Spleen (tissue), 11 donors: ENCODE data around the gene TBR1. TPM values are rescaled to one million over a fixed set of nuclear protein-coding genes. Genes with fewer than 3 reads are reported as not detected.

ENCODE experiments used
- DNase-seq: peaks from one replicate; pipeline ENCODE4 v3.0.0-alpha.2; 2020
- H3K27ac ChIP-seq, 8 donors: fragments of 200-600 bp; sonication (generic) in 7 of 8; 1 replicate in 4 of 8; 2 replicates in 4 of 8; pipeline versions ENCODE4 v1.5.0 to v1.8.0; 2016 to 2021; ENCODE audit warnings: inconsistent platforms in 4 of 8, mild to moderate bottlenecking in 4 of 8, moderate library complexity in 1 of 8
- H3K27me3 ChIP-seq, 7 donors: fragments of 200-600 bp; sonication (generic) in 6 of 7; replicated peaks in 1 of 7; 1 replicate in 4 of 7; 2 replicates in 3 of 7; pipeline versions ENCODE4 v1.5.0 to v1.8.0; 2016 to 2021; ENCODE audit warnings: inconsistent platforms in 3 of 7, mild to moderate bottlenecking in 1 of 7
- H3K36me3 ChIP-seq, 6 donors: fragments of 200-600 bp; sonication (generic) in 5 of 6; 1 replicate in 4 of 6; 2 replicates in 2 of 6; pipeline versions ENCODE4 v1.5.0 to v1.8.0; 2016 to 2021; ENCODE audit warnings: inconsistent platforms in 2 of 6
- H3K4me1 ChIP-seq, 6 donors: fragments of 200-600 bp; sonication (generic) in 5 of 6; 1 replicate in 3 of 6; 2 replicates in 3 of 6; pipeline versions ENCODE4 v1.5.0 to v1.8.0; 2016 to 2021; ENCODE audit warnings: inconsistent platforms in 3 of 6
- H3K4me3 ChIP-seq, 8 donors: fragments of 200-600 bp; sonication (generic) in 7 of 8; 1 replicate in 4 of 8; 2 replicates in 4 of 8; pipeline versions ENCODE4 v1.5.0 to v1.8.0; 2016 to 2021; ENCODE audit warnings: inconsistent platforms in 4 of 8, mild to moderate bottlenecking in 4 of 8, moderate library complexity in 2 of 8
- H3K9me3 ChIP-seq, 8 donors: fragments of 200-600 bp; sonication (generic) in 7 of 8; 1 replicate in 4 of 8; 2 replicates in 4 of 8; pipeline versions ENCODE4 v1.5.0 to v1.8.0; 2016 to 2021; ENCODE audit warnings: inconsistent platforms in 4 of 8
- CTCF ChIP-seq, 11 experiments: fragments of 200-600 bp in 7 of 11; fragments of 450-650 bp in 4 of 11; sonication (generic) in 4 of 11; IDR thresholded peaks in 8 of 11; conservative IDR thresholded peaks in 3 of 11; 1 replicate in 7 of 11; 2 replicates in 4 of 11; pipeline versions ENCODE4 v1.4.0 to v1.8.0; 2016 to 2021; ENCODE audit warnings: antibody characterized with exemption in 11 of 11, inconsistent platforms in 4 of 11, mild to moderate bottlenecking in 1 of 11
- POLR2A ChIP-seq, 3 donors: fragments of 450-650 bp; IDR thresholded peaks; one replicate each; pipeline ENCODE4 v1.5.1; 2017; ENCODE audit warnings: antibody characterized with exemption in 3 of 3, mild to moderate bottlenecking in 1 of 3
- POLR2AphosphoS5 ChIP-seq, 3 donors: sonication (generic); formaldehyde crosslinking; IDR thresholded peaks; one replicate each; pipeline ENCODE4 v1.5.1; 2017; ENCODE audit warnings: antibody characterized with exemption in 3 of 3
- WGBS, 5 donors: extraction: QIAGEN DNeasy Blood & Tissue Kit in 3 of 5; methylation state at CpG; one replicate each; pipeline versions ENCODE4 v1.1.5 to v1.1.7; 2013 to 2018; 5-methylcytosine and 5-hydroxymethylcytosine counted together
- intact Hi-C: fragments of 100-400 bp; cut with DNase I; formaldehyde crosslinking; loops from one replicate; pipeline ENCODE4 v1.15.0; 2023; ENCODE audit warnings: low total_unique reads
- polyA plus RNA-seq, 3 donors: library from polyadenylated mRNA; stranded (reverse); fragments of 200-250 nt; gene quantifications; one replicate each; pipeline ENCODE4 v1.2.1, GENCODE V29; 2013
- total RNA-seq, 7 donors: library from RNA; depleted of rRNA in 3 of 7; stranded (reverse); fragments of >200 nt in 3 of 7; fragmentation: NEBNext Ultra II Directional in 4 of 7; extraction: Animal tissue kit (Norgen Biotek cat#: 25700) in 4 of 7; gene quantifications; one replicate each; pipeline versions ENCODE4 v1.1.0 to v1.2.1, GENCODE V29; 2016 to 2021
- donor health status: healthy with polysubstance abuse.
- donor health status: DM: no; HTN: no; CAD: no; lungs with moderate emphysema.
- donor health status: DM: no; HTN: no; CAD: no.
- donor health status: Bipolar disorder and iron deficiency.
- donor health status: healthy.
- donor health status: DM: no; HTN: no; CAD: no.
- donor health status: DM: yes; HTN: yes; CAD: no.

TBR1 gene
- total and polyA plus RNA-seq, 10 donors = 0.03 to 0.17 TPM; not detected in 8

- no peaks in the 10 kb centered on the region for H3K4me1 ChIP-seq
- H3K27ac ChIP-seq = no peak overlapping the region
- no peak overlapping the region for H3K4me3 ChIP-seq
- intact Hi-C loops = no loop called here
- H3K36me3 ChIP-seq = peaks cover 0 to 68% (median 22%) of the 10 kb centered on the region in 6 donors
- no peak for DNase-seq
- TF ChIP-seq POLR2AphosphoS5 (IDR thresholded peaks at IDR 0.05) (no peak), POLR2A (IDR thresholded peaks at IDR 0.05) (no peak), CTCF (IDR thresholded peaks at IDR 0.05 in 8 of 11, conservative IDR thresholded peaks at IDR 0.05 in 3 of 11) (no peak)
- H3K9me3 ChIP-seq = no peaks in the 10 kb centered on the region
- 31 to 58% (median 46%) methylated on average over 1 of the region's 1 CpG for WGBS, 5 donors
- no peaks in the 10 kb centered on the region for H3K27me3 ChIP-seq
Measured at GRCh38 chr2:161371869-161372268, 44.2 kb upstream of the TBR1 start.

GRCh38 chr2:161373942-161374341 lies 42.2 kb upstream of the TBR1 start:
- no peak for DNase-seq
- Histone ChIP-seq H3K4me1 (no peaks in the 10 kb centered on the region), H3K27ac (no peak overlapping the region), H3K4me3 (no peak overlapping the region), H3K36me3 (peaks cover 0 to 62% (median 20%) of the 10 kb centered on the region in 6 donors), H3K27me3 (no peaks in the 10 kb centered on the region), H3K9me3 (no peaks in the 10 kb centered on the region)
- TF ChIP-seq POLR2AphosphoS5 (IDR thresholded peaks at IDR 0.05) (no peak), CTCF (IDR thresholded peaks at IDR 0.05 in 8 of 11, conservative IDR thresholded peaks at IDR 0.05 in 3 of 11) (no peak), POLR2A (IDR thresholded peaks at IDR 0.05) (no peak)
- intact Hi-C loops = no loop called here

DNA sequence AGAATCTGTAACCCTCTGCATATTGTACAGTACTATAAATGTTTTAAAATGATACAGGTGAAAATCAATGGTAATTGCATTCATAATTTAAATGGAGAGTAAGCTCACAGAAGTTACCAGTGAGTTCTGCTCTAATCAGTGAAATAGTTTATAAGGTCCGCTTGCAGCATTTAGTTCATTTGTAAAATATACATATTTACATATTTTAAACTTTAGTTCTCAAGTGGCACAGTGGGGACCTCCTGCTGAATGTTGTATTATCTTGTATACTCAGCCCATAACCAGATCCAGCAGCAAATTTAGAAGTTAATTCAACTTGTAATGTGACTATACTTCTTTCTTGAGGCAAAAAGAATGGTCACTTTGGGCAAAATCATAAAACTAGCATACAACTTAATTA lies 41.7 kb upstream of the TBR1 start:
- Histone ChIP-seq H3K27ac (no peak overlapping the region), H3K36me3 (peaks cover 0 to 57% (median 20%) of the 10 kb centered on the region in 6 donors), H3K27me3 (no peaks in the 10 kb centered on the region), H3K4me3 (no peak overlapping the region), H3K4me1 (no peaks in the 10 kb centered on the region), H3K9me3 (no peaks in the 10 kb centered on the region)
- intact Hi-C loops = no loop called here
- no peak for DNase-seq
- no peak for TF ChIP-seq POLR2AphosphoS5 (IDR thresholded peaks at IDR 0.05)
- no peak for TF ChIP-seq CTCF (IDR thresholded peaks at IDR 0.05 in 8 of 11, conservative IDR thresholded peaks at IDR 0.05 in 3 of 11)
- TF ChIP-seq POLR2A (IDR thresholded peaks at IDR 0.05) = no peak
- 94 to 100% (median 96%) methylated on average over 1 of the region's 1 CpG for WGBS, 5 donors

DNA sequence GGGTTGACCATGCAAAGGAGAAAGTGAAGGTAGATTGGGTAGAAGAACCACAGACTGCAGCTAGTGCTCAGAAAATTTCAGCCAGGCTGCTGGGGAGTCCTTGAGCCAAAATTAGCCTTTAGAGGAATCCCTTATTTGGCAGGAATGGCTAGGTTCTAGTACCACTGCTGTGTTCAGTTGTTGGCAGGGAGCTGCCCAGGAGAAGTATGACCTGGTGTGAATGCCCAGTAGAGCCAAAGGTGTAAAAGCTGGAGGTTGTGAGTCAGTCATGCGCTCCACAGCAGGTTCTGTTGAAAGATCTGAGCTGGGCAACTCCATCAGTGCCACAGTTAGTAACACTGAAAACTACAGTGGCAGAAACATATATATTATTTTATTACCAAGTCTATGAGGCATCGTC lies 36.4 kb upstream of the TBR1 start:
- Histone ChIP-seq H3K27ac (no peak overlapping the region), H3K36me3 (peaks cover 0 to 27% (median 0%) of the 10 kb centered on the region in 6 donors), H3K4me3 (no peak overlapping the region), H3K4me1 (peaks cover 0 to 5% (median 0%) of the 10 kb centered on the region in 6 donors), H3K9me3 (no peaks in the 10 kb centered on the region), H3K27me3 (no peaks in the 10 kb centered on the region)
- 92 to 100% (median 97%) methylated on average over 2 of the region's 2 CpGs for WGBS, 5 donors
- no peak for TF ChIP-seq POLR2A (IDR thresholded peaks at IDR 0.05)
- TF ChIP-seq CTCF (IDR thresholded peaks at IDR 0.05 in 8 of 11, conservative IDR thresholded peaks at IDR 0.05 in 3 of 11) = no peak
- TF ChIP-seq POLR2AphosphoS5 (IDR thresholded peaks at IDR 0.05) = no peak
- intact Hi-C loops = no loop called here
- DNase-seq = no peak
